CD8-positive, alpha-beta memory T cell (primary cell): ENCODE data around the gene ESF1. TPM values are rescaled to one million over a fixed set of nuclear protein-coding genes. Genes with fewer than 3 reads are reported as not detected.

Experiments
- CTCF ChIA-PET: fragments of 350-600 bp; sonication (Branson Sonifier 250); formaldehyde crosslinking; loops from one replicate; lab custom pipeline; 2021; ENCODE audit warnings: antibody characterized with exemption; lab: Charles Lee
- POLR2A ChIA-PET: fragments of 350-600 bp; sonication (Branson Sonifier 250); formaldehyde crosslinking; loops from one replicate; lab custom pipeline; 2021; ENCODE audit warnings: antibody characterized with exemption; lab: Charles Lee
- DNase-seq, 5 donors: peaks; one replicate each; pipeline versions ENCODE4 v3.0.0 to v3.0.0-alpha.2; 2020 to 2022; ENCODE audit warnings: mixed read lengths in 1 of 5
- H3K27ac ChIP-seq: one replicate; pipeline ENCODE4 v1.7.0; 2013; ENCODE audit warnings: low read depth, mild to moderate bottlenecking, low read length, moderate library complexity
- H3K27me3 ChIP-seq: 2 replicates; pipeline ENCODE4 v1.7.0; 2013; ENCODE audit warnings: low read length, mild to moderate bottlenecking; ENCODE audit not compliant: insufficient read depth, poor library complexity, severe bottlenecking
- H3K36me3 ChIP-seq: 2 replicates; pipeline ENCODE4 v1.7.0; 2013; ENCODE audit warnings: mild to moderate bottlenecking, low read length, moderate library complexity; ENCODE audit not compliant: insufficient read depth
- H3K4me1 ChIP-seq: 2 replicates; pipeline ENCODE4 v1.7.0; 2013; ENCODE audit warnings: mild to moderate bottlenecking, low read length, moderate library complexity; ENCODE audit not compliant: insufficient read depth
- H3K4me3 ChIP-seq: 2 replicates; pipeline ENCODE4 v1.7.0; 2013; ENCODE audit warnings: mild to moderate bottlenecking, low read length
- H3K9me3 ChIP-seq: 2 replicates; pipeline ENCODE4 v1.7.0; 2013; ENCODE audit warnings: mild to moderate bottlenecking, low read length
- H3K27ac Mint-ChIP-seq, 8 donors: one replicate each; pipeline ENCODE4 v1.8.0; 2020 to 2021; ENCODE audit warnings: mixed read lengths in 8 of 8, mild to moderate bottlenecking in 6 of 8, inconsistent platforms in 3 of 8, moderate library complexity in 3 of 8
- H3K27me3 Mint-ChIP-seq, 2 donors: one replicate each; pipeline ENCODE4 v1.8.0; 2020 to 2021; ENCODE audit warnings: mixed read lengths in 2 of 2, mild to moderate bottlenecking in 1 of 2, moderate library complexity in 1 of 2
- H3K36me3 Mint-ChIP-seq, 3 donors: one replicate each; pipeline ENCODE4 v1.8.0; 2020 to 2021; ENCODE audit warnings: mixed read lengths in 3 of 3, inconsistent platforms in 1 of 3, mild to moderate bottlenecking in 1 of 3
- H3K4me1 Mint-ChIP-seq, 3 donors: one replicate each; pipeline ENCODE4 v1.8.0; 2020 to 2021; ENCODE audit warnings: mixed read lengths in 3 of 3, inconsistent platforms in 1 of 3, mild to moderate bottlenecking in 1 of 3
- H3K4me3 Mint-ChIP-seq, 7 donors: one replicate each; pipeline ENCODE4 v1.8.0; 2020 to 2021; ENCODE audit warnings: mixed read lengths in 7 of 7, mild to moderate bottlenecking in 6 of 7, moderate library complexity in 4 of 7, inconsistent platforms in 2 of 7
- H3K9me3 Mint-ChIP-seq, 5 donors: one replicate each; pipeline ENCODE4 v1.8.0; 2020 to 2022; ENCODE audit warnings: mixed read lengths in 5 of 5, mild to moderate bottlenecking in 3 of 5, moderate library complexity in 2 of 5, inconsistent platforms in 1 of 5
- polyA plus RNA-seq: library from polyadenylated mRNA; unstranded; fragments of 300-500 nt; fragmentation: Illumina TruSeq; gene quantifications from one replicate; pipeline ENCODE4 v1.2.3, GENCODE V29; 2021
- total RNA-seq, 2 experiments: library from RNA; stranded (reverse); gene quantifications; one replicate each; pipeline ENCODE4 v1.2.3, GENCODE V29; 2021

The ESF1 gene
- total and polyA plus RNA-seq, 3 experiments from 2014 or later, result 7.5 to 27.1 (median 25.6) TPM

DNA sequence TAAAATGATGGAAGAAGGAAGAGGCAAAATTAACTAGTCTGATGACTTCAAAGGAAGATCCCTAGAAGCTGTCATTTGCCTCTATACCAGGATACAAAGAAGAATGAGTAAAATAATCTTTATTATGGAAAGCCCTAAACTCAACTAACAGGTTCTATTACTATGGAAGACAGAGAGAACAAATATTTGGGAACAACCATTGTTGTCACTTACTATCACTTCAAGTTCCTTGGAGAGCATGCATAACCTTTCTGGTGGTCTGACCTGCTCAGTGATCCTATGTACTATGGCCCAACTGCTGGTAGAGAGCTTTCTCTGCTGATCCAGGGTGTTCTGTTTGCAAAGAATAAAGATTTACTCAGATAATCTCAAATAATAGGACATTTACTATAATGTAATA lies 83.2 kb downstream of the ESF1 start:
- Mint-ChIP-seq H3K9me3 (peaks cover 0 to 3% (median 0%) of the 10 kb centered on the region in 5 donors), H3K4me3 (no peak overlapping the region), H3K27ac (no peak overlapping the region), H3K36me3 (no peaks in the 10 kb centered on the region), H3K4me1 (no peaks in the 10 kb centered on the region), H3K27me3 (peaks cover 2 to 21% of the 10 kb centered on the region in 2 donors)
- no peak for DNase-seq
- H3K9me3 ChIP-seq, result no peaks in the 10 kb centered on the region
- no peaks in the 10 kb centered on the region for H3K27me3 ChIP-seq
- CTCF ChIA-PET, result no interaction called here
- H3K27ac ChIP-seq, result no peak overlapping the region
- H3K36me3 ChIP-seq, result no peaks in the 10 kb centered on the region
- H3K4me3 ChIP-seq, result no peak overlapping the region
- no peaks in the 10 kb centered on the region for H3K4me1 ChIP-seq
- POLR2A ChIA-PET, result no interaction called here

DNA sequence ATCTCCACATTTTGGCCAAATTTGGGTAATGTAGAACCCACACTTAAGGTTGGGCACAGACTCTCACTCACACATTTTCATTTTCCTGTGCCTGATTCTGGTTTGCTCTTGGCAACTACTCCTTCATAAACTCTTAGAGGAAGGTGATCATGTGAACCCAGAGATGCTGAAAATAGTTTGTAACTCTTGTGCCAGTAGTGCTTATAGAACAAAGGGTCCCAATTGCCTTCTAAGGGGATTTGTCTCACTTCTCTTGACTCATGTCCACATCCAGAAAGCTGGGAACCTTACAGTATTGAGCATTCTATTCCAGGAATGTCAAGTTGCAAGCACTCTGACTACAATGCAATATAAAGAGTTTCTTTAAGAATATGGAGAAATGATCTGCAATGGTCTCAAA lies 84.0 kb downstream of the ESF1 start:
- Histone ChIP-seq H3K36me3 (no peaks in the 10 kb centered on the region), H3K4me3 (no peak overlapping the region), H3K27ac (no peak overlapping the region), H3K27me3 (no peaks in the 10 kb centered on the region), H3K9me3 (no peaks in the 10 kb centered on the region), H3K4me1 (no peaks in the 10 kb centered on the region)
- Mint-ChIP-seq H3K4me1 (no peaks in the 10 kb centered on the region), H3K9me3 (peaks cover 0 to 3% (median 0%) of the 10 kb centered on the region in 5 donors), H3K27ac (no peak overlapping the region), H3K4me3 (no peak overlapping the region), H3K36me3 (no peaks in the 10 kb centered on the region), H3K27me3 (peaks cover 2 to 28% of the 10 kb centered on the region in 2 donors)
- DNase-seq, result no peak
- POLR2A ChIA-PET, result interaction anchor here (0.5 kb wide), 1 partner anchor 84 kb away, joined by 13 read pairs; no protein-coding TSS in a partner anchor
- CTCF ChIA-PET, result no interaction called here

DNA sequence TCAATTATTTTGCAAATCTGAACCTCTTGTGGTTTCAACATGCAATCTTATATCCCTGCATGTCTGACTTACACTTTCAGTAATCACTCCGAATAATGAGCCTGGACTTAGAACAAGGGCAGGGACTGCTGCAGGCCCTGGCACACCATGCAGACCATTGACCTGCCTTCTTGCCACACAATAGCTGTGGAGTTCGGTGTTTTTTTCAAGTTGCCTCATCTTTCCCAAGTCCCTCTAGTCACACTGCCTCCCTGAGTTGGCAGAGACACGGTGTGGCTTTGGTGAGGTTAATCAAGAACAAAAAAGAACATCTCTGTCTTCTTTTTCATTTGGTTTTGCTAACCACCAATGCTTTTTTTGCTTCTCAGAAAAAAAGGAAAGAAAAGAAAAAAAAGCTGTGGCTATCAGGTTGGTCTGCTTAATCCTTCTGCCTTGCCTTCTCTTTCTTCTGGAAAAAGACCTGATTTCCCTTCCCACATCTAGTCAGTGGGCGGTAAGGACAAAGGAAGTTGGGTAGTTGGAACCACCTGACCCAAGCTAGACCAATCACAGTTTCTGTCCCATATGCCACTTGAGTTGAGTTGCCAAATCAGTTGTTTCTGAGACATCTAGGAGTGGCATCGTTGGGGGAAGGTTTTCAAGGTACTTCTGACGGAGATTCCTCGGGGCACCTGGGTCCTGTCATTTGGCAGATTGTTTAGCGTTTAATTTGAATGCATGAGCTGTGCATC lies 90.1 kb downstream of the ESF1 start:
- H3K4me3 ChIP-seq, result no peak overlapping the region
- H3K4me1 ChIP-seq, result no peaks in the 10 kb centered on the region
- ChIA-PET CTCF (no interaction called here), POLR2A (no interaction called here)
- no peak overlapping the region for H3K27ac ChIP-seq
- Mint-ChIP-seq H3K9me3 (peaks cover 0 to 3% (median 0%) of the 10 kb centered on the region in 5 donors), H3K4me3 (no peak overlapping the region), H3K27me3 (peaks cover 8 to 32% of the 10 kb centered on the region in 2 donors), H3K4me1 (no peaks in the 10 kb centered on the region), H3K36me3 (no peaks in the 10 kb centered on the region), H3K27ac (no peak overlapping the region)
- DNase-seq, result no peak
- no peaks in the 10 kb centered on the region for H3K36me3 ChIP-seq
- no peaks in the 10 kb centered on the region for H3K27me3 ChIP-seq
- no peaks in the 10 kb centered on the region for H3K9me3 ChIP-seq

DNA sequence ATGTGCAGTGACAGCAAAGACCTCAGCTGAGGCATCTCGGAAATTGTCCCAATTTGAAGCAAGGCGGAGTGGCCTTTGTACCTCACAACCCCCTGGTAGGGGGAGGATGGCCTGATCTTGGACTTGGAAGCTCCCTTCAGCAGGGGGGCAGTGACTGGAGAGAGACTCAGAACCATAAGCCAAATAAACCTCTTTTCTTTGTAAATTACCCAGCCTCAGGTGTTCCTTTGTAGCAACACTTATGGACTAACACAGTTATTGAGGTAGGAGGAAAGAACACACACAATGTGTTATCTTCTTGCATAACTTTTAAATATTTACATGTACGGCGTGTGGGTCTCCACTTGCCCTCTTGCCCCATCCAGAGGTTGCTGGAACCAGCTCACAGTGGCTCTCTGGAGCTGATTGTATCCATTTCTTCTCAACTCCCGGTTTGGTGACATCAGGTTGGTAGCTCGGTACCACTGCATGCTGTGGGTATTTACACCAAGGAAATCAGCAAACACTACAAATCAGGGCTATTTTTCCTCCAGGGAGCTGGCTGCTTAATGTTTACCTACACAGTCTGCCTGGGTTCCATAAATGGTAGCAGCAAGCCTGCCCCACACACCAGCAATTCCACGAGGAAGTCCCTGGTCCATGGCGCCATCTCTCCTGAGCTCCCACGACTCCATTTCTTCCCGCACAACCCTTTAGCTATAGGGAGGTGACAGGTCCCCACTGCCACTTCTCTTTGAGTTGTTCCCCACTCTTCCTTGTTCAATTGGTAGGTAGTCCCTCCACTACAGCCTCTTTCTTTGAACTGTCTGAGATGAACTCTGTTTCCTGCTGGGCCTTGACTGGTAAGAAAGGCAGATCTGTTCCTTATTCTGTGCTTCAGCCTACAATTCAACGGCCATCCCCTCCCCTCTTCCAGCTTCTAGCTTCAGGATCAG lies 91.7 kb downstream of the ESF1 start:
- Mint-ChIP-seq H3K9me3 (peaks cover 0 to under 1% (median 0%) of the 10 kb centered on the region in 5 donors), H3K27ac (peak overlapping the region in 1 of 8 donors; percentile 68), H3K36me3 (no peaks in the 10 kb centered on the region), H3K27me3 (peaks cover 10 to 32% of the 10 kb centered on the region in 2 donors), H3K4me3 (no peak overlapping the region), H3K4me1 (no peaks in the 10 kb centered on the region)
- H3K9me3 ChIP-seq, result no peaks in the 10 kb centered on the region
- POLR2A ChIA-PET, result no interaction called here
- CTCF ChIA-PET, result no interaction called here
- no peak for DNase-seq
- no peak overlapping the region for H3K4me3 ChIP-seq
- H3K27me3 ChIP-seq, result no peaks in the 10 kb centered on the region
- H3K36me3 ChIP-seq, result no peaks in the 10 kb centered on the region
- H3K4me1 ChIP-seq, result no peaks in the 10 kb centered on the region
- no peak overlapping the region for H3K27ac ChIP-seq

DNA sequence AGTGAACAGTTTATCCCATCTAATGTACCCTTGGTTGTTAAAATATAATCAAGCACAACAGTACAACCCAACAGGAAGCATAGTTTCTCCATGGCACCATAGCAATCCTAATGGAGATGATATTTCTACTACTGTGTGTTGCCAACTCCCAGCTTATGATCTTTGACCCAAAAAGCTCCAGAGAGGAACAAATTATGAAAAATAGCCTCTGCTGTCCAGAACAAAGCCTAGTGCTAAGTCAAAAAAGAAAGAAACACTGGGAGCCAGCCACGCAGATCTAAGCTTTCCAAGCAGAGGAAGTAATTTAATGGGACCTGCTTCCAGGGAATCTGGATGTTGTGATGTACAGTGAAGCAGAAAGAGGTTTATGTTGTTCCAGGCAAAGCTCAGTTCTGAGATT lies 93.8 kb downstream of the ESF1 start:
- Mint-ChIP-seq H3K4me1 (no peaks in the 10 kb centered on the region), H3K4me3 (no peak overlapping the region), H3K9me3 (no peaks in the 10 kb centered on the region), H3K36me3 (no peaks in the 10 kb centered on the region), H3K27me3 (peaks cover 10 to 38% of the 10 kb centered on the region in 2 donors), H3K27ac (no peak overlapping the region)
- CTCF ChIA-PET, result no interaction called here
- Histone ChIP-seq H3K36me3 (no peaks in the 10 kb centered on the region), H3K27me3 (no peaks in the 10 kb centered on the region), H3K9me3 (no peaks in the 10 kb centered on the region), H3K4me3 (no peak overlapping the region), H3K27ac (no peak overlapping the region), H3K4me1 (no peaks in the 10 kb centered on the region)
- no peak for DNase-seq
- POLR2A ChIA-PET, result no interaction called here

DNA sequence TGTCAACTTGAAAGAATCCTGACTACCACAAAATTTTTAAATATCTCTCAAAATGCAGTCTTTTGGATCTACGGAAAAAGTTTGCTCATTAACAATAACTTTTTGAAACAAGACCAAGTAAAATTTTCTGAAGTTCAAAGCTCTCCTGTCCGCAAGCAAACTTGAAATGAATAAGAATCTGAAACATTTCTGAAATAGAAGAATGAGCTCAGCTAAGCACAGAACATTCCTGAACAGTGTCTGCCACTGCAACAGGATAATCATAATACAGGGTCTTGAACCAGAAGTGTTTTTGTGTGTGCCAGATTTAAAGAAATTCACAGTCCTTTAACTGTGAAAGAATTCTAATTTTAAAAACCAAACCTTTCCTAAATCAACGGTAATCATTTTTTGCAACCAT lies 96.9 kb downstream of the ESF1 start:
- Mint-ChIP-seq H3K27me3 (peaks cover 16 to 43% of the 10 kb centered on the region in 2 donors), H3K9me3 (no peaks in the 10 kb centered on the region), H3K4me1 (peaks cover 0 to 3% (median 0%) of the 10 kb centered on the region in 3 donors), H3K36me3 (no peaks in the 10 kb centered on the region), H3K27ac (no peak overlapping the region), H3K4me3 (no peak overlapping the region)
- Histone ChIP-seq H3K4me3 (no peak overlapping the region), H3K27me3 (no peaks in the 10 kb centered on the region), H3K4me1 (no peaks in the 10 kb centered on the region), H3K27ac (no peak overlapping the region), H3K36me3 (no peaks in the 10 kb centered on the region), H3K9me3 (no peaks in the 10 kb centered on the region)
- ChIA-PET POLR2A (no interaction called here), CTCF (no interaction called here)
- DNase-seq, result no peak

DNA sequence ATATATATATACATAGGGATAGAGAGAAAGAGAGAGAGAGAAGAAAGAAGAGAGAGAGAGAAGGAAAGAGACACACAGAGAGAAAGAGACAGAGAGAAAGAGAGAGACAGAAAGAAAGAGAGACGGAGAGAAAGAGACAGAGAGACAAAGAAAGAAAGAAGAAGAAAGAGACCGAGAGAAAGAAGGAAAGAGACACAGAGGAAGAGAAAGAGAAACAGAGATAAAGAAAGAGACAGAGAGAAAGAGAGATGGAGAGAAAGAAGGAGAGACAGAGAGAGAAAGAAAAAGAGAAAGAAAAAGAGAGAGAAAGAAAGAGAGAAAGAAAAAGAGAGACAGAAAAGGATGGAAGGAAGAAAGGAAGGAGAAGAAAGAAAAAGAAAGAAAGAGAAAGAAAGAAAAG lies 99.1 kb downstream of the ESF1 start:
- Histone ChIP-seq H3K4me3 (no peak overlapping the region), H3K36me3 (no peaks in the 10 kb centered on the region), H3K9me3 (no peaks in the 10 kb centered on the region), H3K4me1 (no peaks in the 10 kb centered on the region), H3K27ac (no peak overlapping the region), H3K27me3 (no peaks in the 10 kb centered on the region)
- ChIA-PET POLR2A (no interaction called here), CTCF (no interaction called here)
- H3K4me3 Mint-ChIP-seq, result no peak overlapping the region
- no peaks in the 10 kb centered on the region for H3K36me3 Mint-ChIP-seq
- peaks cover 0 to 2% (median 0%) of the 10 kb centered on the region in 5 donors for H3K9me3 Mint-ChIP-seq
- DNase-seq, result no peak
- peaks cover 12 to 41% of the 10 kb centered on the region in 2 donors for H3K27me3 Mint-ChIP-seq
- H3K27ac Mint-ChIP-seq, result no peak overlapping the region
- peaks cover 0 to 3% (median 0%) of the 10 kb centered on the region in 3 donors for H3K4me1 Mint-ChIP-seq
